ENCODE data around the gene FOXA3. TPM values are rescaled to one million over a fixed set of nuclear protein-coding genes. Genes with fewer than 3 reads are reported as not detected.

The FOXA3 gene
- total RNA-seq, 6 experiments from 2014 or later: not detected

GRCh38 chr19:45828945-45829344, 35.2 kb upstream of the FOXA3 start:
- Mint-ChIP-seq H3K4me3 (no peak overlapping the region), H3K27ac (no peak overlapping the region), H3K4me1 (ENCODE audit: low read depth) (no peaks in the 10 kb centered on the region), H3K27me3 (ENCODE audit: insufficient read depth) (peaks cover 6% of the 10 kb centered on the region), H3K36me3 (ENCODE audit: low read depth) (peaks cover 39% of the 10 kb centered on the region), H3K9me3 (no peaks in the 10 kb centered on the region)
- no peak for TF ChIP-seq CTCF (IDR thresholded peaks at IDR 0.05)
- DNase-seq: no peak

GRCh38 chr19:45834970-45835369, 29.2 kb upstream of the FOXA3 start:
- Mint-ChIP-seq H3K36me3 (ENCODE audit: low read depth) (peaks cover 45% of the 10 kb centered on the region), H3K27me3 (ENCODE audit: insufficient read depth) (no peaks in the 10 kb centered on the region; the same call in 1 of the 2 replicates), H3K9me3 (no peaks in the 10 kb centered on the region), H3K27ac (no peak overlapping the region), H3K4me1 (ENCODE audit: low read depth) (no peaks in the 10 kb centered on the region), H3K4me3 (no peak overlapping the region)
- DNase-seq: no peak
- TF ChIP-seq CTCF (IDR thresholded peaks at IDR 0.05): no peak

GRCh38 chr19:45842198-45842597, 21.9 kb upstream of the FOXA3 start:
- H3K4me3 Mint-ChIP-seq: no peak overlapping the region
- H3K27ac Mint-ChIP-seq: no peak overlapping the region
- H3K27me3 Mint-ChIP-seq (ENCODE audit: insufficient read depth): peaks cover 2% of the 10 kb centered on the region; the same call in 1 of the 2 replicates
- no peak for DNase-seq
- no peaks in the 10 kb centered on the region for H3K4me1 Mint-ChIP-seq (ENCODE audit: low read depth)
- peaks cover 63% of the 10 kb centered on the region for H3K36me3 Mint-ChIP-seq (ENCODE audit: low read depth)
- H3K9me3 Mint-ChIP-seq: no peaks in the 10 kb centered on the region
- TF ChIP-seq CTCF (IDR thresholded peaks at IDR 0.05): no peak

- peaks cover 15% of the 10 kb centered on the region for H3K4me1 Mint-ChIP-seq (ENCODE audit: low read depth)
- H3K9me3 Mint-ChIP-seq: no peaks in the 10 kb centered on the region
- peaks cover 54% of the 10 kb centered on the region for H3K36me3 Mint-ChIP-seq (ENCODE audit: low read depth)
- no peak overlapping the region for H3K27ac Mint-ChIP-seq
- TF ChIP-seq CTCF (IDR thresholded peaks at IDR 0.05): no peak
- no peaks in the 10 kb centered on the region; the same call in 1 of the 2 replicates for H3K27me3 Mint-ChIP-seq (ENCODE audit: insufficient read depth)
- no peak for DNase-seq
- no peak overlapping the region for H3K4me3 Mint-ChIP-seq
Measured at GRCh38 chr19:45847663-45848062, 16.5 kb upstream of the FOXA3 start.

- Mint-ChIP-seq H3K9me3 (no peaks in the 10 kb centered on the region), H3K27ac (no peak overlapping the region), H3K27me3 (ENCODE audit: insufficient read depth) (no peaks in the 10 kb centered on the region; the same call in 1 of the 2 replicates), H3K4me3 (no peak overlapping the region), H3K4me1 (ENCODE audit: low read depth) (peaks cover 22% of the 10 kb centered on the region), H3K36me3 (ENCODE audit: low read depth) (peaks cover 51% of the 10 kb centered on the region)
- TF ChIP-seq CTCF (IDR thresholded peaks at IDR 0.05): peak; percentile 52
- no peak for DNase-seq
Measured at GRCh38 chr19:45848922-45849321, 15.2 kb upstream of the FOXA3 start.
